GM18526 (cell line): Measurements from ENCODE around the gene DEFB127.

Experiments used
- POLR2A ChIP-seq: IDR thresholded peaks from 3 replicates; pipeline ENCODE4 v1.6.1; 2011; ENCODE audit not compliant: insufficient read length; ENCODE audit errors: extremely low read depth

The DEFB127 gene

GRCh38 chr20:157154-157553 is at the start of gene DEFB127:
Gene DEFB127, plus strand, starts transcription at chr20:157454. Its CDS starts 91 bp downstream, at chr20:157545.
- no peak for TF ChIP-seq POLR2A

GRCh38 chr20:112396-112795 is 44.9 kb upstream of the DEFB127 start:
- TF ChIP-seq POLR2A, result no peak

GRCh38 chr20:117518-117917 is 39.7 kb upstream of the DEFB127 start:
- TF ChIP-seq POLR2A, result no peak

- TF ChIP-seq POLR2A, result no peak
Observed at GRCh38 chr20:137668-138490, 19.4 kb upstream of the DEFB127 start.

GRCh38 chr20:142290-142689 is 15.0 kb upstream of the DEFB127 start, which contains the start of gene DEFB126:
Gene DEFB126, plus strand, starts transcription at chr20:142590. Its CDS starts 39 bp downstream, at chr20:142629.
- TF ChIP-seq POLR2A, result no peak

- no peak for TF ChIP-seq POLR2A
Observed at GRCh38 chr20:145877-146276, 11.4 kb upstream of the DEFB127 start.

GRCh38 chr20:152131-152530 is 5.1 kb upstream of the DEFB127 start:
- TF ChIP-seq POLR2A, result no peak

GRCh38 chr20:164618-165017 is 7.4 kb downstream of the DEFB127 start:
- TF ChIP-seq POLR2A, result no peak

- TF ChIP-seq POLR2A, result no peak
Observed at GRCh38 chr20:168876-169275, 11.6 kb downstream of the DEFB127 start.

GRCh38 chr20:184288-184687 is 27.0 kb downstream of the DEFB127 start:
- TF ChIP-seq POLR2A, result no peak

GRCh38 chr20:187733-188132 is 30.5 kb downstream of the DEFB127 start:
- no peak for TF ChIP-seq POLR2A

- TF ChIP-seq POLR2A, result no peak
Observed at GRCh38 chr20:189611-190010, 32.4 kb downstream of the DEFB127 start, which contains the start of gene DEFB128. Gene DEFB128, minus strand, starts transcription at chr20:189711. Its CDS starts 88 bp downstream, at chr20:189623.

- no peak for TF ChIP-seq POLR2A
Observed at GRCh38 chr20:198225-198624, 41.0 kb downstream of the DEFB127 start.

- no peak for TF ChIP-seq POLR2A
Observed at GRCh38 chr20:199996-200395, 42.7 kb downstream of the DEFB127 start.
